Liver (tissue), 9 donors: Measurements from ENCODE around the gene NFIB. TPM values are rescaled to one million over a fixed set of nuclear protein-coding genes. Genes with fewer than 3 reads are reported as not detected.

Experiments
- DNase-seq: peaks from one replicate; pipeline ENCODE4 v3.0.0-alpha.2; 2017; ENCODE audit warnings: low spot score
- H3K27ac ChIP-seq, 2 donors: one replicate each; pipeline ENCODE4 v1.7.0; 2013; ENCODE audit warnings: inconsistent platforms in 2 of 2, low read length in 2 of 2, control low read depth in 1 of 2, low read depth in 1 of 2, mild to moderate bottlenecking in 1 of 2
- H3K27me3 ChIP-seq, 4 donors: one replicate each; pipeline versions ENCODE4 v1.6.1 to v1.7.0; 2013; ENCODE audit warnings: low read length in 3 of 4, inconsistent platforms in 1 of 4, mild to moderate bottlenecking in 1 of 4, moderate library complexity in 1 of 4; ENCODE audit not compliant: control insufficient read depth in 4 of 4, insufficient read depth in 4 of 4
- H3K36me3 ChIP-seq, 4 donors: one replicate each; pipeline versions ENCODE4 v1.6.1 to v1.7.0; 2013; ENCODE audit warnings: low read length in 3 of 4, mild to moderate bottlenecking in 3 of 4, low read depth in 1 of 4, moderate library complexity in 1 of 4; ENCODE audit not compliant: control insufficient read depth in 4 of 4, insufficient read depth in 3 of 4
- H3K4me1 ChIP-seq, 4 donors: one replicate each; pipeline versions ENCODE4 v1.6.1 to v1.7.0; 2013; ENCODE audit warnings: low read length in 3 of 4, mild to moderate bottlenecking in 3 of 4, moderate library complexity in 1 of 4; ENCODE audit not compliant: control insufficient read depth in 4 of 4, insufficient read depth in 4 of 4
- H3K4me3 ChIP-seq, 3 donors: one replicate each; pipeline versions ENCODE4 v1.6.1 to v1.7.0; 2013; ENCODE audit warnings: low read length in 3 of 3, control low read depth in 1 of 3, low read depth in 1 of 3, mild to moderate bottlenecking in 1 of 3
- H3K9ac ChIP-seq, 2 donors: one replicate each; pipeline ENCODE4 v1.7.0; 2013; ENCODE audit warnings: low read length in 2 of 2, mild to moderate bottlenecking in 2 of 2, moderate library complexity in 2 of 2, control low read depth in 1 of 2, low read depth in 1 of 2
- H3K9me3 ChIP-seq, 4 donors: one replicate each; pipeline versions ENCODE4 v1.6.1 to v1.7.0; 2013; ENCODE audit warnings: low read length in 3 of 4; ENCODE audit not compliant: control insufficient read depth in 4 of 4
- CTCF ChIP-seq: fragments of 150-350 bp; IDR thresholded peaks from 2 replicates; pipeline ENCODE4 v1.5.1; 2017; ENCODE audit warnings: improper control_type of control experiment, low read depth, low read length; ENCODE audit not compliant: missing input control
- FOXA1 ChIP-seq: IDR thresholded peaks from 2 replicates; pipeline ENCODE4 v1.6.1; 2016; ENCODE audit warnings: antibody characterized with exemption
- FOXA2 ChIP-seq: IDR thresholded peaks from 2 replicates; pipeline ENCODE4 v1.6.1; 2016; ENCODE audit warnings: antibody characterized with exemption
- GABPA ChIP-seq, 2 donors: IDR thresholded peaks in 1 of 2; conservative IDR thresholded peaks in 1 of 2; 2 replicates each; pipeline ENCODE4 v1.6.1; 2016; ENCODE audit warnings: antibody characterized with exemption in 2 of 2, mild to moderate bottlenecking in 1 of 2, moderate library complexity in 1 of 2
- HNF4A ChIP-seq, 2 donors: conservative IDR thresholded peaks; 2 replicates each; pipeline ENCODE4 v1.6.1; 2016; ENCODE audit warnings: antibody characterized with exemption in 2 of 2, mild to moderate bottlenecking in 2 of 2
- HNF4G ChIP-seq: IDR thresholded peaks from 2 replicates; pipeline ENCODE4 v1.6.1; 2016; ENCODE audit warnings: antibody characterized with exemption
- JUND ChIP-seq, 2 donors: IDR thresholded peaks; 2 replicates each; pipeline ENCODE4 v1.6.1; 2016; ENCODE audit warnings: antibody characterized with exemption in 2 of 2
- MAX ChIP-seq: IDR thresholded peaks from 2 replicates; pipeline ENCODE4 v1.6.1; 2016; ENCODE audit warnings: antibody characterized with exemption
- RAD21 ChIP-seq, 2 donors: IDR thresholded peaks; 2 replicates each; pipeline ENCODE4 v1.6.1; 2016; ENCODE audit warnings: antibody characterized with exemption in 2 of 2, mild to moderate bottlenecking in 2 of 2
- REST ChIP-seq: IDR thresholded peaks from 2 replicates; pipeline ENCODE4 v1.6.1; 2016; ENCODE audit warnings: antibody characterized with exemption, mild to moderate bottlenecking
- RXRA ChIP-seq, 2 donors: IDR thresholded peaks; 2 replicates each; pipeline ENCODE4 v1.6.1; 2017 to 2018; ENCODE audit warnings: antibody characterized with exemption in 2 of 2, mild to moderate bottlenecking in 1 of 2
- TAF1 ChIP-seq: conservative IDR thresholded peaks from 2 replicates; pipeline ENCODE4 v1.6.1; 2016; ENCODE audit warnings: antibody characterized with exemption, mild to moderate bottlenecking
- YY1 ChIP-seq: IDR thresholded peaks from 2 replicates; pipeline ENCODE4 v1.6.1; 2016; ENCODE audit warnings: antibody characterized with exemption, mild to moderate bottlenecking
- ZBTB33 ChIP-seq: IDR thresholded peaks from 2 replicates; pipeline ENCODE4 v1.6.1; 2016; ENCODE audit warnings: antibody characterized with exemption
- WGBS: extraction: QIAGEN DNeasy Blood & Tissue Kit; methylation state at CpG from one replicate; pipeline ENCODE4 v1.1.7; 2013; 5-methylcytosine and 5-hydroxymethylcytosine counted together
- polyA plus RNA-seq, 2 donors: library from polyadenylated mRNA; stranded (reverse) in 1 of 2; unstranded in 1 of 2; fragments of 200-250 nt in 1 of 2; fragments of >200 nt in 1 of 2; fragmentation: Nextera tagmentation in 1 of 2; extraction: Ambion mirVana in 1 of 2; gene quantifications; one replicate each; pipeline versions ENCODE4 v1.2.1 to v1.2.3, GENCODE V29; 2013 to 2015
- total RNA-seq, 2 donors: library from RNA; depleted of rRNA; stranded (reverse); fragments of >200 nt; gene quantifications; one replicate each; pipeline ENCODE4 v1.2.3, GENCODE V29; 2014
- TF ChIP-seq, protein P1 (sequence below): IDR thresholded peaks from 2 replicates; pipeline ENCODE4 v1.6.1; 2016; ENCODE audit warnings: antibody characterized with exemption
- donor health status: healthy.
- donor health status: healthy.
- donor health status: healthy.
- donor health status: healthy.
- donor health status: healthy.

Gene NFIB
- total and polyA plus RNA-seq, 4 donors: 3.2 to 23.2 (median 8.0) TPM

- Histone ChIP-seq H3K9me3 (peaks cover 0 to 2% (median 0%) of the 10 kb centered on the region in 4 donors), H3K9ac (no peak overlapping the region), H3K36me3 (no peaks in the 10 kb centered on the region), H3K27me3 (no peaks in the 10 kb centered on the region), H3K27ac (no peak overlapping the region), H3K4me1 (no peaks in the 10 kb centered on the region), H3K4me3 (no peak overlapping the region)
- DNase-seq: no peak
- TF ChIP-seq, protein P1, sequence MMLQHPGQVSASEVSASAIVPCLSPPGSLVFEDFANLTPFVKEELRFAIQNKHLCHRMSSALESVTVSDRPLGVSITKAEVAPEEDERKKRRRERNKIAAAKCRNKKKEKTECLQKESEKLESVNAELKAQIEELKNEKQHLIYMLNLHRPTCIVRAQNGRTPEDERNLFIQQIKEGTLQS: no peak
- TF ChIP-seq TAF1 (no peak), FOXA2 (no peak), RXRA (IDR thresholded peaks at IDR 0.05) (no peak), JUND (IDR thresholded peaks at IDR 0.05) (no peak), RAD21 (IDR thresholded peaks at IDR 0.05) (no peak), MAX (no peak), HNF4A (conservative IDR thresholded peaks at IDR 0.05) (no peak), GABPA (IDR thresholded peaks at IDR 0.05 in 1 of 2, conservative IDR thresholded peaks at IDR 0.05 in 1 of 2) (no peak), CTCF (no peak), YY1 (no peak), HNF4G (no peak), ZBTB33 (no peak), FOXA1 (no peak)
- 88% methylated on average over 5 of the region's 5 CpGs for WGBS
Observed at GRCh38 chr9:14058325-14058688, 255.6 kb downstream of the NFIB start.

GRCh38 chr9:14057368-14058324 lies 256.3 kb downstream of the NFIB start:
- Histone ChIP-seq H3K4me3 (no peak overlapping the region), H3K9me3 (peaks cover 0 to 2% (median 0%) of the 10 kb centered on the region in 4 donors), H3K4me1 (no peaks in the 10 kb centered on the region), H3K9ac (no peak overlapping the region), H3K27me3 (no peaks in the 10 kb centered on the region), H3K27ac (no peak overlapping the region), H3K36me3 (no peaks in the 10 kb centered on the region)
- TF ChIP-seq FOXA1 (no peak), REST (no peak)
- 70% methylated on average over 13 of the region's 13 CpGs for WGBS
- DNase-seq: no peak
